HepG2 (cell line): ENCODE results near the gene NTM. TPM values are rescaled to one million over a fixed set of nuclear protein-coding genes. Genes with fewer than 3 reads are reported as not detected.

Source experiments
- ATAC-seq: fragments of 200-7000 bp; cut with Tn5 transposase; 3 replicates; pipeline ENCODE4 v1.9.1; 2020; ENCODE audit warnings: mild to moderate bottlenecking, moderate library complexity
- BruUV-seq: library from RNA; stranded (reverse); fragments of 400-500 nt; replicated peaks from 2 replicates; lab custom pipeline; 2021; lab: Mats Ljungman, UMichigan
- CTCF ChIA-PET: fragments of 300-600 bp; formaldehyde crosslinking; extraction: SDS; loops from one replicate; lab custom pipeline; 2021; ENCODE audit warnings: low total read pairs, inconsistent platforms, low intra/inter-chr PET ratio; lab: Yijun Ruan, JAX
- POLR2A ChIA-PET: fragments of 350-600 bp; sonication (Branson Sonifier 250); formaldehyde crosslinking; loops from one replicate; lab custom pipeline; 2020; ENCODE audit warnings: antibody characterized with exemption, inconsistent platforms; lab: Yijun Ruan, JAX
- DNase-seq: peaks from one replicate; pipeline ENCODE4 v3.0.0-alpha.2; 2015; ENCODE audit warnings: low spot score
- FAIRE-seq: peaks from 3 replicates; lab custom pipeline; 2011; peaks lifted over from hg19 to GRCh38; lab: Jason Lieb, UNC
- H2AFZ ChIP-seq: one replicate; pipeline ENCODE4 v1.6.1; 2011; ENCODE audit warnings: low read length, inconsistent platforms
- H3K27ac ChIP-seq: fragments of 300-600 bp; 3 replicates; pipeline ENCODE4 v1.8.0; 2011; ENCODE audit warnings: mixed run types, mild to moderate bottlenecking, mixed read lengths, low read length, inconsistent platforms; ENCODE audit not compliant: insufficient read depth; ENCODE audit errors: extremely low read length
- H3K27me3 ChIP-seq, 2 experiments: fragments of 200-600 bp in 1 of 2; 2 replicates in 1 of 2; 3 replicates in 1 of 2; pipeline versions ENCODE4 v1.6.0 to v1.8.0; 2011; ENCODE audit warnings: low read length in 2 of 2, mild to moderate bottlenecking in 2 of 2, moderate library complexity in 2 of 2, inconsistent platforms in 1 of 2; ENCODE audit not compliant: insufficient read depth in 2 of 2, control insufficient read depth in 1 of 2
- H3K36me3 ChIP-seq, 2 experiments: fragments of 200-600 bp in 1 of 2; replicated peaks in 1 of 2; 2 replicates in 1 of 2; 3 replicates in 1 of 2; pipeline versions ENCODE4 v1.5.1 to v1.8.0; 2011; ENCODE audit warnings: low read length in 2 of 2, inconsistent platforms in 1 of 2; ENCODE audit not compliant: insufficient read depth in 2 of 2, control insufficient read depth in 1 of 2
- H3K4me1 ChIP-seq: 2 replicates; pipeline ENCODE4 v1.5.1; 2012; ENCODE audit warnings: low read length, inconsistent platforms; ENCODE audit not compliant: insufficient read depth
- H3K4me2 ChIP-seq: 2 replicates; pipeline ENCODE4 v1.6.0; 2011; ENCODE audit warnings: low read depth, low read length, inconsistent platforms
- H3K4me3 ChIP-seq, 3 experiments: fragments of 200-600 bp in 1 of 3; sonication (generic), shearing (Covaris generic) in 1 of 3; replicated peaks in 1 of 3; 2 replicates each; pipeline ENCODE4 v1.5.1; 2011 to 2016; ENCODE audit warnings: low read length in 3 of 3, inconsistent platforms in 2 of 3, low read depth in 2 of 3, mild to moderate bottlenecking in 2 of 3, control low read depth in 1 of 3, mixed read lengths in 1 of 3; ENCODE audit not compliant: insufficient read depth in 1 of 3
- H3K79me2 ChIP-seq: one replicate; pipeline ENCODE4 v1.6.1; 2011; ENCODE audit warnings: low read length, inconsistent platforms; ENCODE audit not compliant: insufficient read depth
- H3K9ac ChIP-seq: 2 replicates; pipeline ENCODE4 v1.6.0; 2011; ENCODE audit warnings: mild to moderate bottlenecking, low read depth, low read length, inconsistent platforms; ENCODE audit not compliant: insufficient read depth
- H3K9me3 ChIP-seq: 2 replicates; pipeline ENCODE4 v1.5.1; 2012; ENCODE audit warnings: mild to moderate bottlenecking, low read length
- H4K20me1 ChIP-seq: 2 replicates; pipeline ENCODE4 v1.6.0; 2011; ENCODE audit warnings: inconsistent platforms, mild to moderate bottlenecking, low read length, moderate library complexity; ENCODE audit not compliant: insufficient read depth
- ATF1 ChIP-seq: IDR thresholded peaks from 2 replicates; pipeline ENCODE4 v1.6.1; 2016; ENCODE audit warnings: mild to moderate bottlenecking, control low read depth
- ISL2 ChIP-seq: sonication (generic); formaldehyde crosslinking; IDR thresholded peaks from 2 replicates; pipeline ENCODE4 v1.5.0; 2020; ENCODE audit warnings: missing genetic modification reagents
- SKIL ChIP-seq: sonication (generic); formaldehyde crosslinking; IDR thresholded peaks from 2 replicates; pipeline ENCODE4 v1.8.0; 2022; ENCODE audit warnings: missing genetic modification reagents, mild to moderate bottlenecking, moderate library complexity, borderline replicate concordance
- TBX2 ChIP-seq: sonication (generic); formaldehyde crosslinking; IDR thresholded peaks from 2 replicates; pipeline ENCODE4 v1.5.0; 2020; ENCODE audit warnings: missing genetic modification reagents, mild to moderate bottlenecking, borderline replicate concordance
- ZNF576 ChIP-seq: sonication (generic); formaldehyde crosslinking; IDR thresholded peaks from 2 replicates; pipeline ENCODE4 v1.4.0; 2020; ENCODE audit warnings: mild to moderate bottlenecking, missing genetic modification reagents
- ZNF749 ChIP-seq: sonication (generic); formaldehyde crosslinking; IDR thresholded peaks from 2 replicates; pipeline ENCODE4 v1.8.0; 2022; ENCODE audit warnings: mild to moderate bottlenecking, missing genetic modification reagents, moderate library complexity, borderline replicate concordance
- WGBS: methylation state at CpG from one replicate; pipeline ENCODE4 v1.1.6; 2017; ENCODE audit warnings: low lambda C conversion rate; 5-methylcytosine and 5-hydroxymethylcytosine counted together
- in situ Hi-C: cut with HindIII; loops from 2 replicates; pipeline ENCODE4 v1.10.0; 2017; ENCODE audit warnings: low pct_unique_long_range_greater_than_20kb; ENCODE audit not compliant: extremely low pct_ligation_motif_present
- intact Hi-C: fragments of 100-400 bp; cut with micrococcal nuclease; formaldehyde crosslinking; loops from one replicate; pipeline ENCODE4 v1.10.0; 2022; ENCODE audit not compliant: unreplicated experiment
- polyA plus RNA-seq, 8 experiments: library from polyadenylated mRNA; depleted of rRNA in 3 of 8; stranded (reverse) in 7 of 8; unstranded in 1 of 8; fragments of >200 nt; fragmentation: Illumina TruSeq in 4 of 8; extraction: Trizol in 4 of 8; gene quantifications; 2 replicates each; pipeline versions ENCODE4 v1.2.1 to v1.2.3, GENCODE V29; 2011 to 2016; ENCODE audit warnings: low read depth in 4 of 8, missing spikeins in 1 of 8, mixed read lengths in 1 of 8; ENCODE audit not compliant: insufficient read depth in 1 of 8
- total RNA-seq, 5 experiments: library from RNA; depleted of rRNA; stranded (reverse); fragments of >200 nt; fragmentation: Illumina TruSeq; extraction: Trizol; gene quantifications; 2 replicates each; pipeline ENCODE4 v1.2.3, GENCODE V29; 2016; ENCODE audit warnings: low read depth in 1 of 5

Gene NTM
- total and polyA plus RNA-seq, 2 of the 13 experiments (the other 11 are each of a cell fraction or from before 2014, with no cell fraction given): not detected

DNA sequence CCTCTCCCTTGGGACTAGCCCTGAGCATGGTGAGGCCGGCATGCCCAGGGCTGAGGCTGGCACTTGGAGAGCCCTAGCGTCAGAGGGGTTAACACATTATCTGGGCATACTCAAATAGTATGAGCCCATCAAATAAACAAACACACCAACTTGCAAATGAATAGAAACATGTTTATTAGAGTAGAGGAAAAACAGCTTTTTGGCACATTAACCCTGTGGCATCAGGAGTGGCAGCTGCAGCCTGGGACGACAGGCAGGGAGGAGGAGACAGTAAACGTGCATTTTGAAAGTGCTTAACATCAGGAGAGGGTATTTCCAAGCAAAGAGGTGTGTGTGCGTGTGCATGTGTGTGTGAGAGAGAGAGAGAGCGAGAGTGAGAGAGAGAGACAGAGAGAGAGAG is 684.9 kb downstream of the NTM start:
- Histone ChIP-seq H3K27me3 (no peaks in the 10 kb centered on the region), H4K20me1 (no peaks in the 10 kb centered on the region), H3K4me1 (no peaks in the 10 kb centered on the region), H3K79me2 (no peaks in the 10 kb centered on the region), H3K4me3 (no peak overlapping the region), H3K9me3 (no peaks in the 10 kb centered on the region), H3K9ac (no peak overlapping the region), H3K36me3 (no peaks in the 10 kb centered on the region), H2AFZ (no peak overlapping the region), H3K4me2 (no peak overlapping the region), H3K27ac (no peak overlapping the region)
- FAIRE-seq (no peak), DNase-seq (no peak), ATAC-seq (no peak)
- CTCF ChIA-PET: no interaction called here
- POLR2A ChIA-PET: no interaction called here
- in situ Hi-C loops: no loop called here
- intact Hi-C loops: no loop called here
- WGBS: 2% methylated on average over 6 of the region's 6 CpGs
- BruUV-seq: no TSS peak
- no peak for TF ChIP-seq ZNF749 (CRISPR knock-in tag)

- no peak for ATAC-seq
- in situ Hi-C loops (no loop called here), intact Hi-C loops (no loop called here)
- H3K4me1 ChIP-seq: no peaks in the 10 kb centered on the region
- no peak overlapping the region for H3K9ac ChIP-seq
- H3K4me3 ChIP-seq: no peak overlapping the region
- H3K36me3 ChIP-seq: no peaks in the 10 kb centered on the region
- H3K4me2 ChIP-seq: no peak overlapping the region
- ChIA-PET POLR2A (no interaction called here), CTCF (no interaction called here)
- H2AFZ ChIP-seq: no peak overlapping the region
- DNase-seq: no peak
- no peaks in the 10 kb centered on the region for H3K79me2 ChIP-seq
- 1% methylated on average over 6 of the region's 6 CpGs for WGBS
- TF ChIP-seq ATF1: no peak
- TF ChIP-seq TBX2 (CRISPR knock-in tag): no peak
- TF ChIP-seq ZNF576 (CRISPR knock-in tag): no peak
- no peak for TF ChIP-seq SKIL (CRISPR knock-in tag)
- TF ChIP-seq ISL2 (CRISPR knock-in tag): no peak
- no peaks in the 10 kb centered on the region for H3K9me3 ChIP-seq
- no TSS peak for BruUV-seq
- H3K27ac ChIP-seq: no peak overlapping the region
- FAIRE-seq: no peak
- no peaks in the 10 kb centered on the region for H4K20me1 ChIP-seq
- H3K27me3 ChIP-seq: no peaks in the 10 kb centered on the region
Observed at GRCh38 chr11:132056689-132057088, 686.3 kb downstream of the NTM start.
